Heart left ventricle (tissue), 13 donors: ENCODE results near the gene RAVER1.

ENCODE experiments used
- CTCF ChIP-seq, 12 donors: fragments of 200-600 bp; sonication (generic) in 4 of 12; IDR thresholded peaks; one replicate each; pipeline versions ENCODE4 v1.5.0 to v1.8.0; 2018 to 2022; ENCODE audit warnings: antibody characterized with exemption in 12 of 12, mild to moderate bottlenecking in 5 of 12
- POLR2A ChIP-seq, 2 donors: fragments of 450-650 bp; IDR thresholded peaks; one replicate each; pipeline ENCODE4 v1.6.1; 2017; ENCODE audit warnings: antibody characterized with exemption in 2 of 2, mild to moderate bottlenecking in 2 of 2, moderate library complexity in 2 of 2
- donor health status: ischemic (EF 13 %, LVEDD 7.1; RV severe dilation, severe dysfunction).
- donor health status: DM: no; HTN: yes; CAD: no.
- donor health status: DM: no; HTN: no; CAD: no.
- donor health status: ischemic (EF 25% LVEDD 6.9; RV normal size, moderate dysfunction).
- donor health status: ischemic (EF 25% LVEDD 5.7; RV mildly dilated, moderate dysfunction).
- donor health status: ischemic (EF 35%, LVEDD 5.7; RV mildly dilated, moderate dysfunction).
- donor health status: nonischemic (EF 11% LVEDD 7.7; RV severe dilation, severe dysfunction).
- donor health status: DM: yes; HTN: yes; CAD: no.
- donor health status: PGD.
- donor health status: ischemic (EF 29% LVEDD 5.4; RV normal size, mild dysfunction).
- donor health status: nonischemic (EF 23%, LVEDD 6.1; RV moderate dilation, normal function).

DNA sequence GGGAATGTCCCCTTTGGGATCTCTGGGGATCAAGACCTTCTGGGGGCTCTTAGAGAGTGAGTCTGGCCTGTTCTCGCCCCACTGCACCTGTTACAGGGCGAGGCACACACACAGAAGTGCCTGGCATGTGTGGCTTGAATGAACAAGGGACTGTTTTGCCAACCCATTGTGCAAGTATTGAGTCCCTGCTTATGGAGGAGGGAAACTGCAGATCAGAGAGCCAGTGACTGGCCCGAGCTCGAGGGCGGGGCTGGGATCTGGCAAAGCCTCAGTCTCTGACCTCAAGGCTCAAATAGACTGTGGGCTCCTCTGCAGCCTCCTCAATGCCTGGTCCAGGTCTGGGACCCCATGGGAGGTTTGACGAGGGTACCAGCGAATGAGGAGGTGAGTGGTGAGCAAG, 5.5 kb downstream of the RAVER1 start:
- TF ChIP-seq POLR2A (IDR thresholded peaks at IDR 0.05) (no peak), CTCF (IDR thresholded peaks at IDR 0.05) (no peak)
